Measurements from ENCODE around the gene ELOVL2. TPM values are rescaled to one million over a fixed set of nuclear protein-coding genes. Genes with fewer than 3 reads are reported as not detected.
"Not testable (repeated sequence)": the region's sequence is repeated elsewhere in the genome, so short reads cannot be mapped to it uniquely, and the experiment has no call there.

ELOVL2 gene
- polyA plus RNA-seq, 2 donors = 0.04 to 0.08 TPM

DNA sequence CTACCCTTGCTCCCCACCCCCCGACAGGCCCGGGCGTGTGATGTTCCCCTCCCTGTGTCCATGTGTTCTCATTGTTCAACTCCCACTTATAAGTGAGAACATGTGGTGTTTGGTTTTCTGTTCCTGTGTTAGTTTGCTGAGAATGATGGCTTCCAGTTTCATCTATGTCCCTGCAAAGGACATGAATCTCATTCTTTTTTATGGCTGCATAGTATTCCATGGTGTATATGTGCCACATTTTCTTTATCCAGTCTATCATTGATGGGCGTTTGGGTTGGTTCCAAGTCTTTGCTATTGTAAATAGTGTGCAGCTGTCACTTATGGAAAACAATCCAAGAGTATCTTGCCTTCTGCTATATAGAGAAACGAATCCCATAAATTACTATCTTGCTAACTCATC is 40.8 kb downstream of the ELOVL2 start:
- WGBS, 2 donors = 88 to 90% methylated on average over 5 of the region's 5 CpGs
- H3K27ac ChIP-seq (ENCODE audit: low read depth in 2 of 2, low read length in 1 of 2); H3K4me3 ChIP-seq (ENCODE audit: low read depth in 1 of 2, low read length in 2 of 2); H3K4me1 ChIP-seq (ENCODE audit: control insufficient read depth in 2 of 2, insufficient read depth in 2 of 2, low read length in 1 of 2); H3K36me3 ChIP-seq (ENCODE audit: control insufficient read depth in 2 of 2, insufficient read depth in 2 of 2, low read length in 1 of 2); H3K9me3 ChIP-seq (ENCODE audit: control insufficient read depth in 2 of 2, insufficient read depth in 1 of 2, low read depth in 1 of 2, low read length in 1 of 2); H3K27me3 ChIP-seq (ENCODE audit: control insufficient read depth in 1 of 2, insufficient read depth in 2 of 2, low read length in 2 of 2): not testable (repeated sequence)

- no peak overlapping the region for H3K27ac ChIP-seq (ENCODE audit: low read depth in 2 of 2, low read length in 1 of 2)
- 62 to 78% methylated on average over 2 of the region's 2 CpGs for WGBS, 2 donors
- no peaks in the 10 kb centered on the region for H3K36me3 ChIP-seq (ENCODE audit: control insufficient read depth in 2 of 2, insufficient read depth in 2 of 2, low read length in 1 of 2)
- no peak overlapping the region for H3K4me3 ChIP-seq (ENCODE audit: low read depth in 1 of 2, low read length in 2 of 2)
- H3K27me3 ChIP-seq (ENCODE audit: control insufficient read depth in 1 of 2, insufficient read depth in 2 of 2, low read length in 2 of 2) = no peaks in the 10 kb centered on the region
- H3K4me1 ChIP-seq (ENCODE audit: control insufficient read depth in 2 of 2, insufficient read depth in 2 of 2, low read length in 1 of 2) = no peaks in the 10 kb centered on the region
- H3K9me3 ChIP-seq (ENCODE audit: control insufficient read depth in 2 of 2, insufficient read depth in 1 of 2, low read depth in 1 of 2, low read length in 1 of 2) = no peaks in the 10 kb centered on the region
Measured at GRCh38 chr6:11002176-11002575, 41.9 kb downstream of the ELOVL2 start.

DNA sequence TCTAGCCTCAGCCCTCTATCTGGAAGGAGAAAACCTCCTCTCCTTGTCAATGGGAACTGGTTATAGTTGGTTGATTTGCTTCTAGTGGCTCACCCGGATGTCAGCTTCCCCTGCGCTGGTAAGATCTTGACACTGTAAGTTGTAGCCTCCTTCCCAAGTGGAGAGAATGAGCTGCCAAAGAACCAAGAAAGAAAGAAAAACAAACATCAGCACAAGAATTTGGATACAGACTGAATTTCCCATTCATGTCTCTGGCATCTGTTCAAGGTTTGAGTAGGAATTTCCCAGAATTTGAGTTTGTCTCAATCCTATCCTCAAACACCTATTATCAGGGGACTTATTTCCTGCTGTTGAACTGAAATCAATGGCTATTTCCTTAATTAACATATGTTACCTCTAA is 44.1 kb downstream of the ELOVL2 start:
- Histone ChIP-seq H3K4me3 (ENCODE audit: low read depth in 1 of 2, low read length in 2 of 2) (no peak overlapping the region), H3K27me3 (ENCODE audit: control insufficient read depth in 1 of 2, insufficient read depth in 2 of 2, low read length in 2 of 2) (no peaks in the 10 kb centered on the region), H3K9me3 (ENCODE audit: control insufficient read depth in 2 of 2, insufficient read depth in 1 of 2, low read depth in 1 of 2, low read length in 1 of 2) (no peaks in the 10 kb centered on the region), H3K27ac (ENCODE audit: low read depth in 2 of 2, low read length in 1 of 2) (no peak overlapping the region), H3K36me3 (ENCODE audit: control insufficient read depth in 2 of 2, insufficient read depth in 2 of 2, low read length in 1 of 2) (no peaks in the 10 kb centered on the region), H3K4me1 (ENCODE audit: control insufficient read depth in 2 of 2, insufficient read depth in 2 of 2, low read length in 1 of 2) (no peaks in the 10 kb centered on the region)
- WGBS, 2 donors = 35 to 44% methylated on average over 2 of the region's 2 CpGs

DNA sequence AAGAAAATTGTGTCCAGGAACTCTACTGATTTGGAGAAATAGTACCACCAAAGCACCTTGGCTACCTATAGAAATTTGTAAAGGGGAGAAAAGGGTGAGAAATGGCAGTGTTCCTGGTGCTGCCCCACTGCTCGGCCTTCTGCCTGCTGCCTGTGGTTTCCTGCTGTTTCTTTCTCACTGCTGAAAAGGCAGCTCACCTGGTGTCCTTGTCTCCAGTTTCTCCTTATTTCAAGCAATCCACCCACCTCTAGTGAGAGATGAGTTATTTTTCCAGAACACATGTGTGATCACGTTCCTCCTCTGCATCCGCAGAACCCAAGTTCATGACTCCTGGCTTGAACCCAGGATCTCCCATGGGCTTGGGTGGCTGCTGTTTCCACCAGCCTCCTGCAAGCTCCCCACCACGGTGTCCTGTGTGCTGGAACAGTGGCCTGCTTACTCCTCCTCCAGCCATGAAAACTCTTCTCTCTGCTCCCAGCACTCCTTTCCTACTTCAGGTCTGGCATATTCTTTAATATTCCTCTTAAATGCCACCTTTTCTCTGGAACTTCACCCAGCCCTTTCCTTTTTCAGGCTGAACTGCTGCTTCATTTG is 48.9 kb downstream of the ELOVL2 start:
- WGBS, 2 donors = 74 to 75% methylated on average over 4 of the region's 4 CpGs
- no peaks in the 10 kb centered on the region for H3K4me1 ChIP-seq (ENCODE audit: control insufficient read depth in 2 of 2, insufficient read depth in 2 of 2, low read length in 1 of 2)
- H3K9me3 ChIP-seq (ENCODE audit: control insufficient read depth in 2 of 2, insufficient read depth in 1 of 2, low read depth in 1 of 2, low read length in 1 of 2) = no peaks in the 10 kb centered on the region
- H3K4me3 ChIP-seq (ENCODE audit: low read depth in 1 of 2, low read length in 2 of 2) = no peak overlapping the region
- H3K36me3 ChIP-seq (ENCODE audit: control insufficient read depth in 2 of 2, insufficient read depth in 2 of 2, low read length in 1 of 2) = no peaks in the 10 kb centered on the region
- H3K27me3 ChIP-seq (ENCODE audit: control insufficient read depth in 1 of 2, insufficient read depth in 2 of 2, low read length in 2 of 2) = no peaks in the 10 kb centered on the region
- H3K27ac ChIP-seq (ENCODE audit: low read depth in 2 of 2, low read length in 1 of 2) = no peak overlapping the region

DNA sequence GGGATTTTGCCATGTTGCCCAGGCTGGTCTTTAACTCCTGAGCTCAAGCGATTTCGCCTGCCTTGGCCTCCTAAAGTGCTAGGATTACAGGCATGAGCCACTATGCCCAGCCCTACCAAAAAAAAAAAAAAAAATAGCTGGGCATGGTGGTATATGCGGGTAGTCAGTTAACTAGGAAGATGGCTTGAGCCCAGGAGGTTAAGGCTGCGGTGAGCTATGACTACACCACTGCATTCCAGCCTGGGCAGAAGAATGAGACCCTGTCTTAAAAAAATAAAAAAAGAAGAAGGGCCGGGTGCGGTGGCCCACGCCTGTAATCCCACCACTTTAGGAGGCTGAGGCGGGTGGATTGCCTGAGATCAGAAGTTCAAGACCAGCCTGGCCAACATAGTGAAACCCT is 50.2 kb downstream of the ELOVL2 start:
- 91 to 96% methylated on average over 8 of the region's 8 CpGs for WGBS, 2 donors
- Histone ChIP-seq H3K36me3 (ENCODE audit: control insufficient read depth in 2 of 2, insufficient read depth in 2 of 2, low read length in 1 of 2) (no peaks in the 10 kb centered on the region), H3K27me3 (ENCODE audit: control insufficient read depth in 1 of 2, insufficient read depth in 2 of 2, low read length in 2 of 2) (no peaks in the 10 kb centered on the region), H3K27ac (ENCODE audit: low read depth in 2 of 2, low read length in 1 of 2) (no peak overlapping the region), H3K4me3 (ENCODE audit: low read depth in 1 of 2, low read length in 2 of 2) (no peak overlapping the region), H3K9me3 (ENCODE audit: control insufficient read depth in 2 of 2, insufficient read depth in 1 of 2, low read depth in 1 of 2, low read length in 1 of 2) (no peaks in the 10 kb centered on the region), H3K4me1 (ENCODE audit: control insufficient read depth in 2 of 2, insufficient read depth in 2 of 2, low read length in 1 of 2) (no peaks in the 10 kb centered on the region)

- Histone ChIP-seq H3K4me1 (ENCODE audit: control insufficient read depth in 2 of 2, insufficient read depth in 2 of 2, low read length in 1 of 2) (no peaks in the 10 kb centered on the region), H3K9me3 (ENCODE audit: control insufficient read depth in 2 of 2, insufficient read depth in 1 of 2, low read depth in 1 of 2, low read length in 1 of 2) (no peaks in the 10 kb centered on the region), H3K36me3 (ENCODE audit: control insufficient read depth in 2 of 2, insufficient read depth in 2 of 2, low read length in 1 of 2) (no peaks in the 10 kb centered on the region), H3K27ac (ENCODE audit: low read depth in 2 of 2, low read length in 1 of 2) (no peak overlapping the region), H3K27me3 (ENCODE audit: control insufficient read depth in 1 of 2, insufficient read depth in 2 of 2, low read length in 2 of 2) (no peaks in the 10 kb centered on the region), H3K4me3 (ENCODE audit: low read depth in 1 of 2, low read length in 2 of 2) (no peak overlapping the region)
- WGBS, 2 donors = 56 to 63% methylated on average over 2 of the region's 2 CpGs
Measured at GRCh38 chr6:10991115-10991514, 53.0 kb downstream of the ELOVL2 start.

- Histone ChIP-seq H3K36me3 (ENCODE audit: control insufficient read depth in 2 of 2, insufficient read depth in 2 of 2, low read length in 1 of 2) (no peaks in the 10 kb centered on the region), H3K27ac (ENCODE audit: low read depth in 2 of 2, low read length in 1 of 2) (no peak overlapping the region), H3K27me3 (ENCODE audit: control insufficient read depth in 1 of 2, insufficient read depth in 2 of 2, low read length in 2 of 2) (no peaks in the 10 kb centered on the region), H3K9me3 (ENCODE audit: control insufficient read depth in 2 of 2, insufficient read depth in 1 of 2, low read depth in 1 of 2, low read length in 1 of 2) (no peaks in the 10 kb centered on the region), H3K4me1 (ENCODE audit: control insufficient read depth in 2 of 2, insufficient read depth in 2 of 2, low read length in 1 of 2) (no peaks in the 10 kb centered on the region), H3K4me3 (ENCODE audit: low read depth in 1 of 2, low read length in 2 of 2) (no peak overlapping the region)
- 92 to 95% methylated on average over 15 of the region's 15 CpGs for WGBS, 2 donors
Measured at GRCh38 chr6:10989587-10989986, 54.5 kb downstream of the ELOVL2 start.

DNA sequence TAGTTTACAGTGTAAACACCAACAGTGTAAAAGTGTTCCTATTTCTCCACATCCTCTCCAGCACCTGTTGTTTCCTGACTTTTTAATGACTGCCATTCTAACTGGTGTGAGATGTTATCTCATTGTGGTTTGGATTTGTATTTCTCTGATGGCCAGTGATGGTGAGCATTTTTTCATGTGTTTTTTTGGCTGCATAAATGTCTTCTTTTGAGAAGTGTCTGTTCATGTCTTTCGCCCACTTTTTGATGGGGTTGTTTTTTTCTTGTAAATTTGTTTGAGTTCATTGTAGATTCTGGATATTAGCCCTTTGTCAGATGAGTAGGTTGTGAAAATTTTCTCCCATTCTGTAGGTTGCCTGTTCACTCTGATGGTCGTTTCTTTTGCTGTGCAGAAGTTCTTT is 59.1 kb downstream of the ELOVL2 start:
- H3K9me3 ChIP-seq (ENCODE audit: control insufficient read depth in 2 of 2, insufficient read depth in 1 of 2, low read depth in 1 of 2, low read length in 1 of 2); H3K27me3 ChIP-seq (ENCODE audit: control insufficient read depth in 1 of 2, insufficient read depth in 2 of 2, low read length in 2 of 2); H3K4me3 ChIP-seq (ENCODE audit: low read depth in 1 of 2, low read length in 2 of 2); H3K27ac ChIP-seq (ENCODE audit: low read depth in 2 of 2, low read length in 1 of 2); H3K36me3 ChIP-seq (ENCODE audit: control insufficient read depth in 2 of 2, insufficient read depth in 2 of 2, low read length in 1 of 2); H3K4me1 ChIP-seq (ENCODE audit: control insufficient read depth in 2 of 2, insufficient read depth in 2 of 2, low read length in 1 of 2): not testable (repeated sequence)
- whole genome bisulfite sequencing, 2 donors = 68 to 82% methylated on average over 2 of the region's 2 CpGs

GRCh38 chr6:10981409-10981808 is 62.7 kb downstream of the ELOVL2 start:
- Histone ChIP-seq H3K4me1 (ENCODE audit: control insufficient read depth in 2 of 2, insufficient read depth in 2 of 2, low read length in 1 of 2) (no peaks in the 10 kb centered on the region), H3K9me3 (ENCODE audit: control insufficient read depth in 2 of 2, insufficient read depth in 1 of 2, low read depth in 1 of 2, low read length in 1 of 2) (no peaks in the 10 kb centered on the region), H3K27me3 (ENCODE audit: control insufficient read depth in 1 of 2, insufficient read depth in 2 of 2, low read length in 2 of 2) (no peaks in the 10 kb centered on the region), H3K4me3 (ENCODE audit: low read depth in 1 of 2, low read length in 2 of 2) (no peak overlapping the region), H3K27ac (ENCODE audit: low read depth in 2 of 2, low read length in 1 of 2) (no peak overlapping the region), H3K36me3 (ENCODE audit: control insufficient read depth in 2 of 2, insufficient read depth in 2 of 2, low read length in 1 of 2) (no peaks in the 10 kb centered on the region)
- 81 to 87% methylated on average over 1 of the region's 1 CpG for WGBS, 2 donors

- 38 to 58% methylated on average over 1 of the region's 1 CpG for WGBS, 2 donors
- H3K4me3 ChIP-seq (ENCODE audit: low read depth in 1 of 2, low read length in 2 of 2) = no peak overlapping the region
Measured at GRCh38 chr6:10979603-10980002, 64.5 kb downstream of the ELOVL2 start.

More at GRCh38 chr6:10979603-10980002, 64.5 kb downstream of the ELOVL2 start:
- H3K9me3 ChIP-seq (ENCODE audit: control insufficient read depth in 2 of 2, insufficient read depth in 1 of 2, low read depth in 1 of 2, low read length in 1 of 2) = no peaks in the 10 kb centered on the region
- H3K27me3 ChIP-seq (ENCODE audit: control insufficient read depth in 1 of 2, insufficient read depth in 2 of 2, low read length in 2 of 2) = no peaks in the 10 kb centered on the region
- no peaks in the 10 kb centered on the region for H3K4me1 ChIP-seq (ENCODE audit: control insufficient read depth in 2 of 2, insufficient read depth in 2 of 2, low read length in 1 of 2)
- no peaks in the 10 kb centered on the region for H3K36me3 ChIP-seq (ENCODE audit: control insufficient read depth in 2 of 2, insufficient read depth in 2 of 2, low read length in 1 of 2)
- H3K27ac ChIP-seq (ENCODE audit: low read depth in 2 of 2, low read length in 1 of 2) = no peak overlapping the region
